Measurements from ENCODE around the gene C2orf72. TPM values are rescaled to one million over a fixed set of nuclear protein-coding genes. Genes with fewer than 3 reads are reported as not detected.

Gene C2orf72
- total RNA-seq, 1 donor from 2014 or later, result 0.97 TPM

GRCh38 chr2:231033147-231034132 is 3.9 kb upstream of the C2orf72 start:
- Histone ChIP-seq H3K27ac (no peak overlapping the region), H3K36me3 (no peaks in the 10 kb centered on the region), H3K9me3 (no peaks in the 10 kb centered on the region), H3K4me3 (no peak overlapping the region), H3K4me1 (no peaks in the 10 kb centered on the region), H3K27me3 (ENCODE audit: low read depth) (peaks cover 33% of the 10 kb centered on the region)
- TF ChIP-seq CTCF (IDR thresholded peaks at IDR 0.05), result no peak
- ATAC-seq (no peak), DNase-seq (no peak)
- intact Hi-C loops (cut with DNase I), result no loop called here

GRCh38 chr2:231034291-231034882 is 2.9 kb upstream of the C2orf72 start:
- DNase-seq, result no peak
- Histone ChIP-seq H3K27me3 (ENCODE audit: low read depth) (peaks cover 43% of the 10 kb centered on the region), H3K27ac (no peak overlapping the region), H3K36me3 (no peaks in the 10 kb centered on the region), H3K4me3 (no peak overlapping the region), H3K4me1 (no peaks in the 10 kb centered on the region), H3K9me3 (no peaks in the 10 kb centered on the region)
- no peak for ATAC-seq
- intact Hi-C loops (cut with DNase I), result no loop called here
- TF ChIP-seq CTCF (IDR thresholded peaks at IDR 0.05), result no peak

GRCh38 chr2:231036131-231036530 is 1.2 kb upstream of the C2orf72 start:
- ATAC-seq, result no peak
- intact Hi-C loops (cut with DNase I), result no loop called here
- Histone ChIP-seq H3K4me1 (no peaks in the 10 kb centered on the region), H3K9me3 (no peaks in the 10 kb centered on the region), H3K4me3 (no peak overlapping the region), H3K36me3 (no peaks in the 10 kb centered on the region), H3K27me3 (ENCODE audit: low read depth) (peaks cover 52% of the 10 kb centered on the region), H3K27ac (no peak overlapping the region)
- TF ChIP-seq CTCF (IDR thresholded peaks at IDR 0.05), result no peak
- DNase-seq, result no peak

- Histone ChIP-seq H3K9me3 (no peaks in the 10 kb centered on the region), H3K27ac (no peak overlapping the region), H3K4me3 (no peak overlapping the region), H3K4me1 (no peaks in the 10 kb centered on the region), H3K27me3 (ENCODE audit: low read depth) (peaks cover 54% of the 10 kb centered on the region), H3K36me3 (no peaks in the 10 kb centered on the region)
- ATAC-seq, result no peak
- intact Hi-C loops (cut with DNase I), result no loop called here
- TF ChIP-seq CTCF (IDR thresholded peaks at IDR 0.05), result no peak
- DNase-seq, result no peak
These were observed 681 bp upstream of the C2orf72 start for GRCh38 chr2:231036578-231037106.

GRCh38 chr2:231037731-231038482 is 584 bp downstream of the C2orf72 start:
- ATAC-seq (no peak), DNase-seq (no peak)
- peak overlapping the region; percentile 31 for H3K4me3 ChIP-seq
- TF ChIP-seq CTCF (IDR thresholded peaks at IDR 0.05), result no peak
- H3K9me3 ChIP-seq, result no peaks in the 10 kb centered on the region
- H3K27me3 ChIP-seq (ENCODE audit: low read depth), result peaks cover 51% of the 10 kb centered on the region
- no peak overlapping the region for H3K27ac ChIP-seq
- no peaks in the 10 kb centered on the region for H3K4me1 ChIP-seq
- no peaks in the 10 kb centered on the region for H3K36me3 ChIP-seq
- intact Hi-C loops (cut with DNase I), result no loop called here

Measured in lower lobe of right lung (tissue), 2 donors.